Activated CD8-positive, alpha-beta T cell treated with anti-CD3 and anti-CD28 coated beads, Interleukin-2, amount 10 ng/mL, durations not matched to agents 7 days and 5 days (primary cell): ENCODE measurements around the gene MCRIP2. TPM values are rescaled to one million over a fixed set of nuclear protein-coding genes. Genes with fewer than 3 reads are reported as not detected.

ENCODE experiments used
- ATAC-seq: fragments of 150-1000 bp; cut with Tn5 transposase; one replicate; pipeline ENCODE4 v1.10.0; 2021; ENCODE audit warnings: moderate library complexity
- CTCF ChIA-PET: fragments of 350-600 bp; sonication (Branson Sonifier 250); formaldehyde crosslinking; loops from one replicate; lab custom pipeline; 2021; ENCODE audit warnings: antibody characterized with exemption; lab: Charles Lee
- POLR2A ChIA-PET: fragments of 350-600 bp; sonication (Branson Sonifier 250); formaldehyde crosslinking; loops from one replicate; lab custom pipeline; 2021; ENCODE audit warnings: antibody characterized with exemption; lab: Charles Lee
- DNase-seq: peaks from one replicate; pipeline ENCODE4 v3.0.0-alpha.2; 2020
- H3K27ac Mint-ChIP-seq: one replicate; pipeline ENCODE4 v1.8.0; 2021; ENCODE audit warnings: mild to moderate bottlenecking, mixed read lengths
- H3K27me3 Mint-ChIP-seq: one replicate; pipeline ENCODE4 v1.8.0; 2021; ENCODE audit warnings: low read depth, mixed read lengths
- H3K36me3 Mint-ChIP-seq: one replicate; pipeline ENCODE4 v1.8.0; 2021; ENCODE audit warnings: low read depth, mixed read lengths
- H3K4me1 Mint-ChIP-seq: one replicate; pipeline ENCODE4 v1.8.0; 2021; ENCODE audit warnings: low read depth, mixed read lengths
- H3K4me3 Mint-ChIP-seq: one replicate; pipeline ENCODE4 v1.8.0; 2021; ENCODE audit warnings: mild to moderate bottlenecking, mixed read lengths
- H3K9me3 Mint-ChIP-seq: one replicate; pipeline ENCODE4 v1.8.0; 2022; ENCODE audit warnings: mixed read lengths; ENCODE audit not compliant: insufficient read depth
- total RNA-seq, 2 experiments: library from RNA; stranded (reverse); gene quantifications; one replicate each; pipeline ENCODE4 v1.2.3, GENCODE V29; 2021

Gene MCRIP2
- total RNA-seq, 2 experiments from 2014 or later: 40.6 to 40.9 TPM

DNA sequence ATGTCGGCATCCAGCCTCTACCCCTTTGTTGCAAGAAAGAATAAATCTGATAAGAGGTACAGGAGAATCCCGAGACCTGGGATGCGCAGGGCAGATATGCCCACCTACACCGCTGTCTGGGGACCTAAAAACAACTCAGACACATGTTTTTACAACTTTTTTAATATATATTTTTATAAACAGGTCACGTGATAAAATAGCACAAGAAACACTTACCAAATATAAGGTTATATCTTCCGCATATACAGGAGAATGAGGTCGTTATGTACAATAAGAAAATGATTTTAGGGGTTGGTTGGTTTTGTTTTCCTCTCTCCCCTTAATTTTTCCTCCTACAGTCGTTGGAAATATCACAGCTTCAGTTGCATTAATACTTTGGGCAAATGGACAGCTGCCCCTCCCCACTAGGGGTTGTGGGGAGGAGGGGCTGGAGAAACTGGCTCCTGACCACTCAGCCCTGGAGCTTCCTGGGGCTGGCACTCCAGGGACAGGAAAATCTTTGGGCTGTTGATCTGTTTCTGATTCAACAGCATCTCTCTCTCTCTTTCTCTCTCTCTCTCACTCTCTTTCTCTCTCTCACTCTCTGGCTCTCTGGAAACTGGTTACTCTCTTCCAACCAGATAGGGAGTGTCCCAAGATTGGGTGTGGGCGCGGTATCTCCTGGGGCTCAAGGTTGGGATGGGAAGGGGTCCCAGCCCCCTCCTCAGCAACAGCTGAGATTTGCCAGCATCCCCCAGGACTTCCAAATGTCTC lies 50.9 kb downstream of the MCRIP2 start:
- Mint-ChIP-seq H3K27me3 (peaks cover 20% of the 10 kb centered on the region), H3K4me3 (no peak overlapping the region), H3K4me1 (peaks cover 40% of the 10 kb centered on the region), H3K27ac (no peak overlapping the region), H3K36me3 (no peaks in the 10 kb centered on the region), H3K9me3 (no peaks in the 10 kb centered on the region)
- no peak for DNase-seq
- no peak for ATAC-seq
- ChIA-PET POLR2A (no interaction called here), CTCF (no interaction called here)

- ATAC-seq: no peak
- Mint-ChIP-seq H3K27ac (no peak overlapping the region), H3K9me3 (no peaks in the 10 kb centered on the region), H3K27me3 (peaks cover 20% of the 10 kb centered on the region), H3K4me1 (peaks cover 40% of the 10 kb centered on the region), H3K4me3 (no peak overlapping the region), H3K36me3 (no peaks in the 10 kb centered on the region)
- CTCF ChIA-PET: no interaction called here
- POLR2A ChIA-PET: no interaction called here
- DNase-seq: no peak
Observed at GRCh38 chr16:693364-693763, 51.7 kb downstream of the MCRIP2 start.

- no peak for DNase-seq
- ATAC-seq: no peak
- H3K4me1 Mint-ChIP-seq: peaks cover 37% of the 10 kb centered on the region
- H3K27ac Mint-ChIP-seq: no peak overlapping the region
- ChIA-PET CTCF (no interaction called here), POLR2A (no interaction called here)
- peaks cover 20% of the 10 kb centered on the region for H3K27me3 Mint-ChIP-seq
- H3K36me3 Mint-ChIP-seq: no peaks in the 10 kb centered on the region
- H3K4me3 Mint-ChIP-seq: no peak overlapping the region
- H3K9me3 Mint-ChIP-seq: no peaks in the 10 kb centered on the region
Observed at GRCh38 chr16:693766-694165, 52.1 kb downstream of the MCRIP2 start.

DNA sequence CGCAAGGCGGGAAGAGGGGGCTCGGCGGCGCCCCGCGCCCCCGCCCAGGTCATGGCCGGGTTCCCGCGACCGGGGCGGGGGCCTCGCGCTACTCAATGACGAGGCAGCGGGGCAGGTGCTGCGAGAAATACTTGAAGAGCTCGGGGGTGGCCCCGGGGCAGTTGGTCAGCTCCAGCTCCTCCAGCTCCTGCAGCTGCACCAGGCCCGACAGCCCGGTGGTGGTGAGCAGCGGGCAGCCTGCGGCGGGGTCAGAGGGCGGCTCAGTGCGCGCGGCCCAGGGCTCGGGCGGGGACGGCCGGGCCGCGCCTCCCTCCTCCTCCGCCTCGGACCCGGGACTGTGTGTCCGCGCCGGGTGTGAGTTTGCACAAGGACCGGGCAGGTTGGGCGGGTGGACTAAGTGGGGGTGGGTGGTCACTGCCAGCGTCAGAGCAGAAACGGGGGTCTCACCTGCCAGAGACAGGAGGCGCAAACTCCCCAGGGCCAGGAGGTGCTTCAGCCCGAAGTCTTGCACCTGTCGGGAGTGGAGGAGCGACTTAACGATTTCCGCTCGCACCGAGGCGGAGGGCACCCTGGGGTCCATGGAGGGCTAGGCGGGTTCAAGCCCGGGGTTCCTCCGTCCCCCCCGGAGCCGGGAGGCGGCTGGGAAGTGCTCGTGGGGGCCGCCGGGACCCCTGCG lies 52.7 kb downstream of the MCRIP2 start:
- Mint-ChIP-seq H3K4me3 (peak overlapping the region; percentile 56), H3K9me3 (no peaks in the 10 kb centered on the region), H3K36me3 (no peaks in the 10 kb centered on the region), H3K4me1 (peaks cover 37% of the 10 kb centered on the region), H3K27ac (no peak overlapping the region), H3K27me3 (peaks cover 21% of the 10 kb centered on the region)
- ChIA-PET CTCF (interaction anchor here (1.5 to 1.9 kb wide), 2 partner anchors 18 to 26 kb away, joined by 5 to 6 read pairs; no protein-coding TSS in a partner anchor), POLR2A (no interaction called here)
- no peak for DNase-seq
- no peak for ATAC-seq

GRCh38 chr16:694863-695354 lies 53.3 kb downstream of the MCRIP2 start:
- Mint-ChIP-seq H3K4me1 (peaks cover 36% of the 10 kb centered on the region), H3K36me3 (no peaks in the 10 kb centered on the region), H3K4me3 (peak overlapping the region; percentile 22), H3K9me3 (no peaks in the 10 kb centered on the region), H3K27ac (no peak overlapping the region), H3K27me3 (peaks cover 23% of the 10 kb centered on the region)
- ChIA-PET POLR2A (interaction anchor here (0.6 to 1.0 kb wide), 3 partner anchors 9 to 26 kb away, joined by 3 to 4 read pairs (median 3); partner anchors contain the start of gene ANTKMT), CTCF (interaction anchor here (1.0 to 1.9 kb wide), 4 partner anchors 17 to 109 kb away, joined by 3 to 6 read pairs (median 5); no protein-coding TSS in a partner anchor)
- DNase-seq (no peak), ATAC-seq (no peak)

- ChIA-PET CTCF (interaction anchor here (0.9 to 1.9 kb wide), 5 partner anchors 17 to 108 kb away, joined by 3 to 6 read pairs (median 5); partner anchors contain the start of gene RHOT2), POLR2A (interaction anchor here (0.6 to 1.0 kb wide), 5 partner anchors 8 to 52 kb away, joined by 3 to 4 read pairs (median 4); partner anchors contain the start of gene ANTKMT)
- no peaks in the 10 kb centered on the region for H3K9me3 Mint-ChIP-seq
- ATAC-seq (peak; percentile 81), DNase-seq (peak; percentile 69)
- H3K4me3 Mint-ChIP-seq: peak overlapping the region; percentile 76
- peaks cover 35% of the 10 kb centered on the region for H3K4me1 Mint-ChIP-seq
- H3K27me3 Mint-ChIP-seq: peaks cover 26% of the 10 kb centered on the region
- H3K36me3 Mint-ChIP-seq: no peaks in the 10 kb centered on the region
- H3K27ac Mint-ChIP-seq: peak overlapping the region; percentile 78
Observed at GRCh38 chr16:695355-696089, 53.9 kb downstream of the MCRIP2 start.

Other genes starting within 250 kb of the MCRIP2 start
- 1 to 10 TPM; 5.2 to 6.8 TPM for gene NME4, start 244.6 kb upstream of the MCRIP2 start, total RNA-seq
- gene DECR2, start 239.9 kb upstream of the MCRIP2 start, total RNA-seq: 1 to 10 TPM; 4.7 to 6.3 TPM
- gene RAB11FIP3, start 216.2 kb upstream of the MCRIP2 start, total RNA-seq: 10 to 100 TPM; 20.7 to 23.4 TPM
- gene CAPN15, start 114.1 kb upstream of the MCRIP2 start, total RNA-seq: 10 to 100 TPM; 85.3 to 93.0 TPM
- gene PRR35, start 81.4 kb upstream of the MCRIP2 start, total RNA-seq: not detected
- gene NHLRC4, start 74.8 kb upstream of the MCRIP2 start, total RNA-seq: 1 to 10 TPM; 1.6 TPM
- gene PIGQ, start 71.9 kb upstream of the MCRIP2 start, total RNA-seq: 10 to 100 TPM; 41.2 to 43.0 TPM
- gene RAB40C, start 51.8 kb upstream of the MCRIP2 start, total RNA-seq: 10 to 100 TPM; 13.1 to 15.0 TPM
- gene WFIKKN1, start 10.8 kb upstream of the MCRIP2 start, total RNA-seq: under 1 TPM; 0.47 to 0.68 TPM
- gene METTL26, start 5.5 kb upstream of the MCRIP2 start, total RNA-seq: 10 to 100 TPM; 89.0 to 94.0 TPM
- 100 to 1,000 TPM in 1 of 2 experiments, 10 to 100 TPM in 1; 96.8 to 106 TPM for gene WDR90, start 7.5 kb downstream of the MCRIP2 start, total RNA-seq
- gene RHOT2, start 26.3 kb downstream of the MCRIP2 start, total RNA-seq: 100 to 1,000 TPM; 135 to 139 TPM
- gene RHBDL1, start 33.8 kb downstream of the MCRIP2 start, total RNA-seq: 1 to 10 TPM; 1.4 to 1.9 TPM
- gene STUB1, start 38.6 kb downstream of the MCRIP2 start, total RNA-seq: 10 to 100 TPM; 80.4 to 86.4 TPM
- gene JMJD8, start 42.5 kb downstream of the MCRIP2 start, total RNA-seq: 10 to 100 TPM; 36.1 to 39.0 TPM
- 10 to 100 TPM; 16.9 to 19.4 TPM for gene WDR24, start 48.6 kb downstream of the MCRIP2 start, total RNA-seq
- 1 to 10 TPM; 5.9 to 7.3 TPM for gene FBXL16, start 64.0 kb downstream of the MCRIP2 start, total RNA-seq
- 10 to 100 TPM in 1 of 2 experiments, 1 to 10 TPM in 1; 8.1 to 10.6 TPM for gene METRN, start 73.3 kb downstream of the MCRIP2 start, total RNA-seq
- 10 to 100 TPM; 12.3 to 14.2 TPM for gene ANTKMT, start 79.3 kb downstream of the MCRIP2 start, total RNA-seq
- gene CCDC78, start 84.6 kb downstream of the MCRIP2 start, total RNA-seq: 1 to 10 TPM; 3.9 TPM
- gene HAGHL, start 85.3 kb downstream of the MCRIP2 start, total RNA-seq: 10 to 100 TPM in 1 of 2 experiments, 1 to 10 TPM in 1; 8.4 to 11.2 TPM
- gene CIAO3, start 99.2 kb downstream of the MCRIP2 start, total RNA-seq: 10 to 100 TPM; 24.9 to 32.4 TPM
- not detected for gene MSLN, start 118.9 kb downstream of the MCRIP2 start, total RNA-seq
- gene RPUSD1, start 146.6 kb downstream of the MCRIP2 start, total RNA-seq: 10 to 100 TPM; 25.9 to 30.1 TPM
- 100 to 1,000 TPM; 102 to 126 TPM for gene CHTF18, start 146.8 kb downstream of the MCRIP2 start, total RNA-seq
- gene GNG13, start 158.9 kb downstream of the MCRIP2 start, total RNA-seq: not detected